Activated CD4-positive, CD25-positive, alpha-beta regulatory T cell treated with anti-CD3 and anti-CD28 coated beads, Interleukin-2, amount 50 U/mL, for 16 hours (primary cell): ENCODE measurements around the gene DVL1.
"Not testable (repeated sequence)": the region's sequence is repeated elsewhere in the genome, so short reads cannot be mapped to it uniquely, and the experiment has no call there.

Experiments used
- DNase-seq: peaks from one replicate; pipeline ENCODE4 v3.0.0-alpha.2; 2020; ENCODE audit warnings: low read depth, low spot score

DVL1 gene

DNA sequence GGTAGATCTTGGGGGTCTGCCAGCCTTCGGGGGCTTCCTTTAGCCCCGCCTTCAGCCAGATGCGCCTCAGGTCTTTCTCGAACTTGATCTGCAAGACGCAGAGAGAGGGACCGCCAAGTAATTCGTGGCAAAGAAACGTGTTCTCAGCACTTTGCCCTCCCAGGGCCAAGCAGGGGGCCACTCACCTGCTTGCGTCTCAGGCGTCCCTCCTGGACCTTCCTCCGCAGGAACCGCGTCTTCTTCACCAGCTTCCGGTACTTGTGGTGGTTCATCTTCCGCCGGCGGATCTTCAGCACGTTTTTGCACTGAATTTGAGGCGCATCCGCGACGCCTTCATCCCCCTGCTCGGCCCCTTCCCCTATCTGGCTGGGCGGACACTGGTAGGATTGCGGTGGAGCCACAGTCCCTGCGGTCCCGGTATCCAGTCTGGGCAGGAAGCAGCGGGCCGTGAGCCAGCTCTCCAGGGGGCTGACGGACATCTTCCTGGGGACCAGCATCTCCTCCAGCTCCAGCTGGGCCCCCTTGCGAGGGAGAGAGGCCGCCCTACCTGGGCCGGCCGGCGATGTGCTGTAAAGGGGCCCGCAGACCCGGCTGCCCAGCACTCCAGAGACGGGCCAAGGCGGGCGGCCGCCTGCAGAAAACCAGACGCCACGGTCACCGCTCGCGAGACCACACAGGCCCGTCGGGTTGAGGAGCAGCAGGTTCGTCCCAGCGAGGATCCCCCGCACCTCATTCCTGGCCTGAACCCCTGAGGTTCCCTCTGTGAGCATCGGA is 24.8 kb upstream of the DVL1 start:
- DNase-seq: no peak

DNA sequence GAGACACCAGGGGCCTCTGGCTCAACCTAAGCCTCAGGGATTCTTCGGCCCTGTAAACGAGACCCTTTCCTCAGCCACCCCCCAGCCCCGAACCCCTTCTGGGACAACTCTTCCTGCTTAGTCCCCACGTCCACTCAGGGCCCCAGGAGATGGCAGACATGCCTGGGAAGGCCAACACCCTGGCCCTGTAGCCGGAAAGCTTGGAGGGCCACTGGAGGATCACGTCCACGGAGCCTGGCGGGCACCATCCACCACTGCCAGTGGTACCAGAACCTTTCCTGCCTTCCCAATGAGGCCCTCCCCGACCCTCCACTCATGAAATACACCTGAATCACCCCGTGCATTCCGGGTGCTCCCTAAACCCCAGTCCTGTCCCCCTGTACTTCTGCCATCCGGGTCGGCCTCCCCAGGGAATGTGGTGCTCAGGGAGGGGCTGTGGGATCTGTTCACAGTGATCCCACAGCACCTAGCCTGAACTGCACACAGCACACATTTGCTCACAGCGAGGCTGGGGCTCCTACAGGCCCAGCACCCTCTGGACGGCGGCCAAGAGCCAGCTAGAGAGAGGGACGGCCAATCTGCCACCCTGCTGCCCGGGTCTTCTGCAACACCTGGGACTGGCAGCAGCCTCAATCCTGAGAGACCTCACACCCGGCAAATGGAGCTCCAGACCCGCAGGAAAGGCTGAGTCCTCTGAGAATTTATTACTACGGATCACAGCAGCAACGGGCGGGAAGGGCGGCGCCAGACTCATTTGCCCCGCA is 24.0 kb upstream of the DVL1 start:
- no peak for DNase-seq

DNA sequence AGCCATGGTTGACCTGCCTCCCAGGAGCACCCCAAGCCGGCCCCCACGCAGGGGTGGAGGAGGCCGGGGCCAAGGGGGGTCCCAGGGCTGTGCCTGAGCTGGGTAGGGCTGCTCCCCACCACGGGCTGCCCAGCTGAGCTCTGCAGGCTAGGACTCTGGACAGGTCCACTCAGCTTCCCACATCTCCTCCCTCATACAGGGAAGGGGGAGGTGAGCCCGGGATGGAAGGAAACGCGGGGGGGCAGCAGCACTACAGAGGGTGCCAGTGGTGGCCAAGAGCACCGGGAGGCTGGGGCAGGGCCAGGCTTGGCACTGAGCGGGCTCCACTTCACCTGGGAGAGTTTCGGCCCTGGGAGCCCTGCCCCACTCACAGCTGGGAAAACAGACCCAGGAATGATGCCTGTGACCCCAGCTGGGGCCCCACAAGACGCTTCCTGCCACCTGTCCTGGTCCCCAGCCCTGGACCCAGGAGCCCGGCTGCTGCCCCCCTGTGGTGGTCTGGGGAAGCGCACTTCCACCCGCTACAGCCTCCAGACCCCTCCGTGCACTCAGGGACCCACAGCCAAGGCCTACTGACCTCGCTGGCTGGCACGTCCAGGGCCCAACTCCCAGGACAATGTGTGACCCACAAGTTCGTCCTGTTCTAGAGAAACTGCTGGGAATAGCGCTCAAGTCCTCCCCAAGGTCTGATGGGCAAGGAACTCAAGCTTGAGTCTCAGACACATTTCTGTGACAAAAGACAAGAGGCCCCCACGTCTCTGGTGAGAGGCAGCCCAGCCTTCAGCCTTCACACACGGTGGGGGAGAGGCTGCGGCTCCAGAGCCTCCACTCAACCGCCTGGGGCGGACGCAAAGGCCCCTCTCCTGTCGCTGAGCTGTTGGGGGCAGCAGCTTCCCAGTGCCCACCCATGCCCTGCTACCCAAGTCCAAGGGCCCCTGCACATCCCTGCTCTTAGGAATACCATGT is 22.8 kb upstream of the DVL1 start:
- DNase-seq: peak; percentile 58

DNA sequence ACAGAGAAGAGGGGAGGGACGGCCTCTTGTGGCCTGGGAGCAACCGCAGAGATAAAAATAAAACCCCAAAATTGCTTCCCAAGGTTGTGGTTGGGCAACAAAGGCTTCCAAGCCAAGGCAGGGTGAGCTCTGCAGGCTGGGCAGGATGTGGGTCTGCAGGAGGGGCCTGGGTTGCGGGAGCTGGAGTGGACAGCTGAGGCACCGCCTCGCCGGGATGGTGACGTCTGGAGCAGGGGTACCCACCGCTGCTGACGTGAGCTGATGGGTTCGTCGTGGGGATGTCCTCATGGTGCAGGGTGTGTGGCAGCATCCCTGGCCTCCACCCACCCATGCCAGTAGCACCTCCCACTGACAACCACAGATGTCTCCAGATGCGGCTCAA is 22.1 kb upstream of the DVL1 start:
- DNase-seq: no peak

DNA sequence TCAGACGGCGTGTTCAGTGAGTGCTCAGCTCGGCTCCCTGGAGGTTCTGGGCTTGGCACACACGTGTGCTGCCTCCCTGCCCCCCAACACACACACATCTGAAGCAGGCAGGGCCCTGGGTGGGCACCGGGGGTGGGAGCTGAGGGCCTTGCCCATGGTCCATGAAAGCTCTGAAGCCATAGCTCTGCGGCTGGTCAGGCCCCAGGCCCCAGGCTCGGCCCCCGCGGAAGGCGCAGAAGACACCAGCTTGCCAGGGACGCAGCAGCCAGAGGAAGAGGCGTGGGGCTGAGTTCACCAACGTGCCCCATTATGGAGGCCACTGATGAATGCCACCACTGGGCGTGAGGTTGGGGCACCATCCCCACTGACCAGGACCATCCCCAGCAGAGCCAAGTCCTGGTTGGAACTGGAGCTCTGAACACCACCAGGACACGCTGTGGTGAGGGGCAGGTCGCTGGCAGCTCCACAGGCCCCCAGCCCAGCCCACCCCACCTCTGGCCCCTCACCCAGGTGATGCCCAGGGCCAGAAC is 21.6 kb upstream of the DVL1 start:
- no peak for DNase-seq

DNA sequence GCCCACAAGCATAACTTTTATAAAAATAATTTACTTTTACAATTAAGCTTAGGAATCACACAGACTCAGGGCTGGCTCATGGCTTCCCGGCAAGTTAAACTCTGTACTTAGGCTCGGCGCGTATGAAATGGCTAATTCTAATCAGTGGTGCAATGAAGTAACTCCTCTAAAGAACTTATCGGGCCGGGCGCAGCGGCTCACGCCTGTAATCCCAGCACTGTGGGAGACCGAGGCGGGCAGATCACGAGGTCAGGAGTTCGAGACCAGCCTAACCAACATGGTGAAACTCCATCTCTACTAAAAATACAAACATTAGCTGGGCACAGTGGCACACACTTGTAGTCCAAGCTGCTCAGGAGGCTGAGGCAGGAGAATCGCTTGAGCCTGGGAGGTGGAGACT is 20.9 kb upstream of the DVL1 start:
- DNase-seq: not testable (repeated sequence)

DNA sequence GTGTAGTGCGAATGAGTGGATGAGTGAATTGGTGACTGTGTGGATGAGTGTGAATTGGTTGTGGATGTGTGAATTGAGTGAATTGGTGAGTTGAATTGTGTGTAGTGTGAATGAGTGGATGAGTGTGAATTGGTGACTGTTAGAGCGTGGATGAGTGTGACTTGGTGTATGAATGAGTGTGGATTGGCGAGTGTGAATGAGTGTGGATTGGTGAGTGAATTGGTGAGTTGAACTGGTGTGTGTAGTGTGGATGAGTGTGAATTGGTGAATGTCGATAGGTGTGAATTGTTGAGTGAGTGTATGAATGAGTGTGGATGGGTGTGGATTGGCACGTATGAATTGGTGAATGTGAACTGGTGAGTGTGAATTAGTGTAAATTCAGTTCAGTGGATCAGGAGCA is 18.1 kb upstream of the DVL1 start:
- no peak for DNase-seq

DNA sequence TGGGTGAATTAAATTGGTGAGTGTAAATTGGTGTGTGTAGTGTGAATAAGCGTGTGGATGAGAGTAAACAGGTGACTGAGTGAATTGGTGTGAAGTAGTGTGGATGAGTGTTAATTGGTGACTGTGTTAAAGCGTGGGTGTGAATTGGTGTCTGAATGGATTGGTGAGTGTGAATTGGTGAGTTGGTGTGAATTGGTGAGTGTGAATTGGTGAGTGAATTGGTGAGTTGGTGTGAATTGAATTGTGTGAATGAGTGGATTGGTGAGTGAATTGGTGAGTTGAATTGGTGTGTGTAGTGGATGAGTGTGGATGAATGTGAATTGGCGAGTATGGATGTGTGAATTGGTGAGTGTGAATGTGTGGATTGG is 17.5 kb upstream of the DVL1 start:
- no peak for DNase-seq

DNA sequence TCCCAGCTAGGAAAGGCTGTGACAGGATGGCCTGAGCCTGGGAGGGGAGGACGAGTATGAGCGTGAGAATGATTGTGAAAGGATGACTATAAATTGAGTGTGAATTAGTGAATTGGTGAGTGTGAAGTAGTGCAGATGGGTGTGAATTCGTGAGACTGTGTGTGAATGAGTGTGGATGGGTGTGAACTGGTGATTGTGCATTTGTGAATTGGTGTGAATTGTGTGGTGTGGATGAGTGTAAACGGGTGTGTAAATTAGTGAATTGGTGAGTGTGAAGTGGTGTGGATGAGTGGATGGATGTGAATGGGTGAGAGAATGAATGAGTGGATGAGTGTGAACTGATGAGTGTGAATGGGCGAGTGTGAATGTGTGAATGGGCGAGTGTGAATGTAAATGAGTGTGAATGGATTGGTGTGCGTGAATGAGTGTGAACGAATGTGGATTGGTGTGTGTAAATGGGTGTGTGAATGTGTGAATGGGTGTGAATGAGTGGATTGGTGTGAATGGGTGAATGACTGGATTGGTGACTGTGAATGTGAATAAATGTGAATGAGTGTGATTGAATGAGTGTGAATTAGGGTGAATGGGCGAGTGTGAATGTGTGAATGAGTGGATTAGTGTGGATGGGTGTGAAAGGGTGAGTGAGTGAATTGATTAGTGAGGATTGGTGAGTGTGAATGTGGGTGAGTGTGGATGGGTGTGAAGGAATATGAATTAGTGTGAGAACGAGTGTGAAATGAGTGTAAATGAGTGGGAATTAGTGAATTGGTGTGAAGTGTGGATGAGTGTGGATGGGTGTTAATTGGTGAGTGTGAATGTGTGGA is 16.9 kb upstream of the DVL1 start:
- DNase-seq: no peak

DNA sequence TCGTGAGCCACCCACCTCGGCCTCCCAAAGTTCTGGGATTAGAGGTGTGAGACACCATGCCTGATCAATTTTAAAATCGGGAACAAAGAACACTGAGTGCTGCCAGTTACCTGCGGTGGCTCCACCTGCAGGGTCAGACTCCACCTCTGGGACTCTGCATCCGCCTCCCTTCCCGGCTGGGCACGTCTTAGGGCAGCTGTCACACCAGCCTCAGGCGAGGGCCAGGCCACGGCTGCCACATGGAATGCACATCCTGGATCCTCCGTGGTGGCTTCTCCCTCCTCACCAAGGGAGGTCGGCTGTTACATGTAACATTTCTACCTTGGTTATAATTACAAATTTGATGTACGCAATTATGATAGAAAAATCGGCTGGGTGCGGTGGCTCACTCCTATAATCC is 15.0 kb upstream of the DVL1 start:
- DNase-seq: no peak

DNA sequence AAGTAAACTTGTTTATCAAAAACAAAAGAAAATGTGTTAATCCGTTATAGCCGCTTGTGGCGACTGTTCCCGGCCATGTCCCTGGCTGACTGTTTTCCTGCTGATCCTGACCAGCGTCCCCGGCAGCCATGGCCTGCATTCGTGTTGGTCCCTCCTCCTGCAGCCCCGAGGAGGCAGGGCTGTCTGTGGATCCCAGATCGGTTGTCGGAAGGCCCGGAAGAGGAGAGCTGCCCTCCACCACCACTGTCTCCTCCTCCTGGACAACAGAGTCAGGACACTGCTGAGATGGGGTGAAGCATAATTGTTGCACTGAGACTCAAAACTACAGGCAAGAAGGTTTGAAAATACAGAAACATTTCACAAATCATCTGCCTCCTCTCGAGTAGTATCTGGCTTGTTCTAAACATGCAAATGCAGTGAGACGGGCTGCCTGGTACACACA is 12.8 kb upstream of the DVL1 start:
- DNase-seq: no peak

DNA sequence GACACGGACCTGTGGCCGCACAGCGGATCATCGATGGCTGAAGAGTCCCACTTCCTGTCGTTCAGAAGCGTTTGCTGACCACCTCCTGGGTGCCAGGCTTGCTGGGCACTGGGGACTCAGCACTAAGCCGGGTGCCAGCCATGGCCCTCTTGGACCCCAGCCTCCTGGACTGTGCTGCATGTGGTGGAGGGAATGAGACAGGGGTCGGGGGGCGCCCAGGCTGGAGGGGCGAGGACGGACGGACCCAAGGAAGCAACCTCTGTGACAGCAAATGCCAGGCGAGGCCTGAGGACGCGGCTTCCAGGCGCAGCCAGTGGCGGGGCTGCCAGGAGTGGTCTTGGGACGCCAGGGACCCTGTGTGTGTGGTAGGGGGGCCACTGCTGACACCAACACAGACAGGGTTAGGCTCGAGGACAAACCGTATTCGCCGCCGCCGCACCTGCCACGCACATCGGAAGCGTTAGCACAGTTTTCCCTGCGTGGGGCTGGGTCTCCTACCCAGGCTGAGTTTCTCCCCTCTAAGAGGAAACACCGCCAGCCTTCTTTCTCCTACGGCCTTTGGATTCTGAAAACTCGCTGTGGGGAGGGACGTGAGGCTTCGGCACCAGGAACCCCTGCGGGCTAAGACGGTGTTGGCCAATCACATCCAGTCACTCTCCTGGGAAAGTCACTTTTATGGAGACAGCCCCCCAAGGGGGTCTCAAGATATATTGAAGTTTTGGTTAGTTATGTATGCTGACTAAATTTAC is 12.2 kb upstream of the DVL1 start:
- DNase-seq: no peak

DNA sequence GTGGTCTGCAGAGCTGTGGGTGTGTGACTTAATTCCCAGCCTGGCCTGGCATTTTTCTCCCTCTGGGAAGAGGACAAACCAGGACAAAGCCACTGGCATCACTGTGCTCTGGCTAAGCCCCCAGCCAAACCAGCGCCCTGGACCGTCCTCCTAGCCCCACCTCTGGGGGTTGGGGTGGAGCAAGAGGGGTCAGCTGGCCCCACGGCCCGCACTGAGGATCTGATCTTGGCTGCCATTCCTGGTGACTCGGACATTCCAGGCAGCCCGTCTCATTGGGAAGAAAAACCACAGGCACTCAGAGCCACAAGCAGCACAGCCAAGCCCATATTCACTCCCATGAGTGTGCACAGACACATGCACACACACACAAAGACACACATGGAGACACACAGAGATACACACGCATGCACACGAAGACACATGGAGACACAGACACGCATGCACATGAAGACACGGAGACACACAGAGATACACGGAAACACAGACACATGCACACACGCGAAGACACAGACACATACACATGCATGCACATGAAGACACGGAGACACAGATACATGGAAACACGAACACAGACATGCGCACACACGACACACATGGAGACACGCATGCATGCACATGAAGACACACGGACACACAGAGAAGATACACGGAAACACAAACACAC is 11.4 kb upstream of the DVL1 start:
- DNase-seq: no peak

DNA sequence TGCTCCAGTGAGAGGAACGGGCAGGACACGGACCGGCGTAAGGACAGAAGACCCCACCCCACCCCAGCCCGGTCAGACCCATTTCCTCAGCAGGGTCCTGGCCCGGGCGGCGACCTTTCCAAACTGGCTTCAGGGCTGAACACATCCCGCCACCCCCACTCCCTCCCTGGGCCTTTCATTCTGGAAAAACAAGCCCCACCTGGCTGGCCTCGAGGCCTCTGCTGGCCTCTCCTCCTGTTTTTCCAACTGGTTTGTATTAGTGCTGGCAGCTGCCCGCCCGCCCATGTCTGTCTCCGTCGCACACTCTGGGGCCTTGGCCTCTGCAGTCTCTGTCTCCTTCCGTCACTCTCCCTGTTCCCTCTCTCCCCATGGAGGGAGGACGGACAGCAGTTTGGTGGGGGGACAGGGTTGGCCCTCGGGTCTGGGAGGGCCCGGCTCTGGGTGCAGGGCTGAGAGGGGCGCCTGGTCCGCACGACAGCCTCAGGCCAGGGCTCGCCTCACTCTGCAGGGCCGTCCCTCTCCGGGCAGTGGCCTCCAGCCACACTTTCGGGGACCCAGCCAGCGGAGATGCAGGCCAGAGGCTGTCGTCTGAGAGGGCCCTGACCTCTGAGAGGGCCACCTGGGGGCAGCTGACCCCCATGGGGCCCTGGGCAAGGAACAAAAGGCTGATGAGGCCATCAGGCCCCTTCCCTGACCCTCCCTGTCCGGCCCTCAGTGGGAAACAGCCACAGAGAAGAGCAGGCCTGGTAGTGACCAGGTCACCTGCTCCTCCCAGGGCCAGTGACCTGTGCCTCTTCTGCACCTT is 10.6 kb upstream of the DVL1 start:
- no peak for DNase-seq

DNA sequence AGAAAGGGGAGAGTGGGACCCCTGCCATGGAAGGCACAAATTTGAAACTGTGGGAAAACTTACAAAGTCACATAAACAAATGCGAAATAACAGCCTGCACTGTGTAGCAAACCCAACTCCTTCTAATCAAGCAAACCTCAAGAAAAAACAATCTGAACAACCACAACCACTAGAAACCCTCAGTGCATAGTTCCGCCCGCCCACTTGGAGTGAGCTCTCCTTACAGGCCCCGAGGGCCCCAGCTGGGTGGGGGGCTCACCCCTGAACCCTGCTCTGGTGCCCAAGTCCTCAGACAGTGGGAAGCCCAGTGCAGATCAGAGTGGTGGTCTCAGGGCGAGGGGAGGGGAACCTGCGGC is 10.1 kb upstream of the DVL1 start:
- DNase-seq: no peak

DNA sequence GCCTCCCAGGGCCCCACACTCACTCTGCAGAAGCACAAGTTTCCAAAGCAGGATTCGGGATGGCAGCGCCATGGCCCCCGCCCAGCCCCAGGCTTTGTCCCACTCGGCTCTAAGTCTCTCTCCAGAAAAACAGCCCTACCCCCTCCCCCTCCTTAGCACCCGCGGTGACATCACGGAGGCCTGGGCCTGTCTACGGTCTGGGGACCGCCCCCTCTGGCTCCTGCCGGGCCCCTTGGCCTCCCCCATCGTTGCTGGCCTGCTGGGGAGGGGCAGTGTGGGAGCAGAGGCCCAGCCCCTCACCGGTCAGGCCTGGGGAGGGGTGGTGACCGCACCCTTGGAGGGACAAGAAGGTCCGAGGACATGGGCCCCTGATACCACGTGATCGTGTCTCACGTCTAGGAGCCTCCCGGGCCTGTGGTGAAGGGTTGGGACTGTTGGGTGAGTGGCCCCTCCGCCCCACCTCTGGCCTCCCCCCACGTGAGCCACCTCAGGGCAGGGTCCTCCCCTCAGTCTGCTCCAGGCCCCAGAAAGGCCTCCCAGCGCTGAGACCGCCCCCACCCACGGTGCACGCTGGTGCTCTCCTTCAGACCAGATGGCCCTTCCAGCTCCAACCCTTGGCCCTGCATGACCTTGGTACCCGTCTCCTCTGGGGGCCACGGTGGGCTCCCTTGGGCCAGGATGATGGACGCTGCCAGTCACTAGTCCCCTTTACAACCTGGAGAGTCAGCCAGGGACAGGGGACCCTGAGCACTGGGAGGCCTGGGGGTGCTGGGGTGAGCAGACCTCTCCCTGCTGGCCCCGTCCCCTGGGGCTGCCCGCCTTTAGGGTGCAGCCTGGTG is 9.4 kb upstream of the DVL1 start, which contains the start of gene MXRA8:
Gene MXRA8, minus strand, starts transcription at position 123 of the 839 bp plus-strand sequence. Its CDS starts 51 bp downstream, at position 72.
- DNase-seq: no peak

DNA sequence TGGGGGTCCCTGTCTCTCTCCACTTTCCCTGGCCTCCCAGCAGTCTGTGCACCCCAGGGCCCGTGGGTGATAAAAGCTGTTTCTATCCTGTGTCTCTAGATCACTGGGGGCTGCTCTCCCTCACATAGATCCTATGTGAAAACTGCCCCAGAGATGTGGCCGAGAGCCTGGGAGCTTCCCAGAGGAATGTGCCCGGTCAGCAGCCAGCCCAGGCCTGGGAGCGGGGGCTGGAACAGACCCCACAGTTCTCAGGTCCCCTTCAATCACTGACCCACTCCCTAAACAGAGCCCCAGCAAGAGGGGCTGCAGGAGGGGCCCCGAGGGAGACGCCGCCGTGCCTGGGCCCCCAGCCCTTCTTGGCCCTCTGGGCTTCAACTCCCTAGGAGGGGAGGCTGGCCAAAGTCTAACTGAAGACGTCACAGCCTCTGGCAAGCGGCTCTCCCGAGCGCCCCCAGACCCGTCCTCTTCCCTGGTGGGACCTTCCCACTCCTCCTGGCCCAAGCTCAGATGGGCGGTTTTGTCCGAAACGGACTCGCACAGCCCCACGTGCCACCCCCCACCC is 8.7 kb upstream of the DVL1 start:
- DNase-seq: no peak
